ENCODE results near the gene KRAS. TPM values are rescaled to one million over a fixed set of nuclear protein-coding genes. Genes with fewer than 3 reads are reported as not detected.

The KRAS gene
- total and polyA plus RNA-seq, 2 of the 13 experiments (the other 11 are each of a cell fraction or from before 2014, with no cell fraction given): 6.5 to 9.8 TPM

DNA sequence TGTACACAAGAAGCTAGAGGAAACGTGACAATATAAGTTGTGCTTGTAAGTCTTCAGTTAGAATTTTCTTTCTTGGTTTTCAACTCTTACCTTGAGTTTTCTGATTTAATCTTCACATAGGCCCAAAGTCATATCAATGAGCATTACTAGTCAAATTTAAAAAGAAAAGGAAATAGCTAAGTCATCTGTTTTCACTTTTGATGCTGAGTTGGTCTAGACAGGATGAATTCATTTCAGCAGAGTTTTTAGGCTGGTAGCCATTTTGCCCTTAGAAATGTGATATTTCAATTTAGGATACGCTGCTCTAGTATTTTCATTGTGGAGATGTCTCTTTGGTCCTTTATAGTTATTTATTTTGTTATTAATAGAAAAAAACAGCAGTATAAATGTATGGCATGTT is 44.6 kb upstream of the KRAS start:
- H3K27ac ChIP-seq (ENCODE audit: extremely low read length, insufficient read depth, low read length): no peak overlapping the region
- WGBS (ENCODE audit: low lambda C conversion rate): 2% methylated on average over 2 of the region's 2 CpGs
- intact Hi-C loops (cut with micrococcal nuclease; ENCODE audit: unreplicated experiment) (no loop called here), in situ Hi-C loops (cut with HindIII; ENCODE audit: extremely low pct_ligation_motif_present, low pct_unique_long_range_greater_than_20kb) (no loop called here)
- H4K20me1 ChIP-seq (ENCODE audit: insufficient read depth, low read length): no peaks in the 10 kb centered on the region
- ATAC-seq (no peak), DNase-seq (ENCODE audit: low spot score) (no peak), FAIRE-seq (no peak)
- no peak overlapping the region for H3K4me3 ChIP-seq (replicated peaks in 1 of 3; ENCODE audit: insufficient read depth in 1 of 3, low read depth in 2 of 3, low read length in 3 of 3)
- no peaks in the 10 kb centered on the region for H3K4me1 ChIP-seq (ENCODE audit: insufficient read depth, low read length)
- H3K27me3 ChIP-seq (ENCODE audit: control insufficient read depth in 1 of 2, insufficient read depth in 2 of 2, low read length in 2 of 2): peaks cover 1 to 3% of the 10 kb centered on the region in 2 experiments; a peak in 2 of 5 replicates
- BruUV-seq (replicated peaks): no TSS peak
- CTCF ChIA-PET (ENCODE audit: low intra/inter-chr PET ratio, low total read pairs): no interaction called here
- H3K9me3 ChIP-seq (ENCODE audit: low read length): no peaks in the 10 kb centered on the region
- no peak for TF ChIP-seq HNRNPH1 (optimal IDR thresholded peaks at IDR 0.05; ENCODE audit: low read depth, low read length)
- no peak for TF ChIP-seq SRY (CRISPR knock-in tag; IDR thresholded peaks at IDR 0.05)
- TF ChIP-seq FOXA3 (CRISPR knock-in tag; IDR thresholded peaks at IDR 0.05): no peak
- TF ChIP-seq SMARCC2 (IDR thresholded peaks at IDR 0.05): no peak
- TF ChIP-seq SP1 (IDR thresholded peaks at IDR 0.05): no peak
- no peak for TF ChIP-seq SP1 (CRISPR knock-in tag; IDR thresholded peaks at IDR 0.05)
- TF ChIP-seq GABPA (IDR thresholded peaks at IDR 0.05; ENCODE audit: low read depth, low read length): no peak
- TF ChIP-seq GABPA (CRISPR knock-in tag; IDR thresholded peaks at IDR 0.05; ENCODE audit: low read depth): no peak
- no peak for TF ChIP-seq POLR2AphosphoS2 (IDR thresholded peaks at IDR 0.05; ENCODE audit: low read depth, low read length)
- no peak for TF ChIP-seq ZNF879 (CRISPR knock-in tag; IDR thresholded peaks at IDR 0.05)
- TF ChIP-seq, protein P1, sequence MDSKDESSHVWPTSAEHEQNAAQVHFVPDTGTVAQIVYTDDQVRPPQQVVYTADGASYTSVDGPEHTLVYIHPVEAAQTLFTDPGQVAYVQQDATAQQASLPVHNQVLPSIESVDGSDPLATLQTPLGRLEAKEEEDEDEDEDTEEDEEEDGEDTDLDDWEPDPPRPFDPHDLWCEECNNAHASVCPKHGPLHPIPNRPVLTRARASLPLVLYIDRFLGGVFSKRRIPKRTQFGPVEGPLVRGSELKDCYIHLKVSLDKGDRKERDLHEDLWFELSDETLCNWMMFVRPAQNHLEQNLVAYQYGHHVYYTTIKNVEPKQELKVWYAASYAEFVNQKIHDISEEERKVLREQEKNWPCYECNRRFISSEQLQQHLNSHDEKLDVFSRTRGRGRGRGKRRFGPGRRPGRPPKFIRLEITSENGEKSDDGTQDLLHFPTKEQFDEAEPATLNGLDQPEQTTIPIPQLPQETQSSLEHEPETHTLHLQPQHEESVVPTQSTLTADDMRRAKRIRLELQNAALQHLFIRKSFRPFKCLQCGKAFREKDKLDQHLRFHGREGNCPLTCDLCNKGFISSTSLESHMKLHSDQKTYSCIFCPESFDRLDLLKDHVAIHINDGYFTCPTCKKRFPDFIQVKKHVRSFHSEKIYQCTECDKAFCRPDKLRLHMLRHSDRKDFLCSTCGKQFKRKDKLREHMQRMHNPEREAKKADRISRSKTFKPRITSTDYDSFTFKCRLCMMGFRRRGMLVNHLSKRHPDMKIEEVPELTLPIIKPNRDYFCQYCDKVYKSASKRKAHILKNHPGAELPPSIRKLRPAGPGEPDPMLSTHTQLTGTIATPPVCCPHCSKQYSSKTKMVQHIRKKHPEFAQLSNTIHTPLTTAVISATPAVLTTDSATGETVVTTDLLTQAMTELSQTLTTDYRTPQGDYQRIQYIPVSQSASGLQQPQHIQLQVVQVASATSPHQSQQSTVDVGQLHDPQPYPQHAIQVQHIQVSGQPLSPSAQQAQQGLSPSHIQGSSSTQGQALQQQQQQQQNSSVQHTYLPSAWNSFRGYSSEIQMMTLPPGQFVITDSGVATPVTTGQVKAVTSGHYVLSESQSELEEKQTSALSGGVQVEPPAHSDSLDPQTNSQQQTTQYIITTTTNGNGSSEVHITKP (CRISPR knock-in tag; IDR thresholded peaks at IDR 0.05; ENCODE audit: low read depth): no peak
- no peak for TF ChIP-seq SIN3B (IDR thresholded peaks at IDR 0.05; ENCODE audit: low read length)
- no peak for TF ChIP-seq ZNF17 (CRISPR knock-in tag; IDR thresholded peaks at IDR 0.05)
- TF ChIP-seq FOXC1 (CRISPR knock-in tag; IDR thresholded peaks at IDR 0.05; ENCODE audit: borderline replicate concordance): no peak
- TF ChIP-seq MEIS2 (CRISPR knock-in tag; IDR thresholded peaks at IDR 0.05): no peak
- TF ChIP-seq, protein P2, sequence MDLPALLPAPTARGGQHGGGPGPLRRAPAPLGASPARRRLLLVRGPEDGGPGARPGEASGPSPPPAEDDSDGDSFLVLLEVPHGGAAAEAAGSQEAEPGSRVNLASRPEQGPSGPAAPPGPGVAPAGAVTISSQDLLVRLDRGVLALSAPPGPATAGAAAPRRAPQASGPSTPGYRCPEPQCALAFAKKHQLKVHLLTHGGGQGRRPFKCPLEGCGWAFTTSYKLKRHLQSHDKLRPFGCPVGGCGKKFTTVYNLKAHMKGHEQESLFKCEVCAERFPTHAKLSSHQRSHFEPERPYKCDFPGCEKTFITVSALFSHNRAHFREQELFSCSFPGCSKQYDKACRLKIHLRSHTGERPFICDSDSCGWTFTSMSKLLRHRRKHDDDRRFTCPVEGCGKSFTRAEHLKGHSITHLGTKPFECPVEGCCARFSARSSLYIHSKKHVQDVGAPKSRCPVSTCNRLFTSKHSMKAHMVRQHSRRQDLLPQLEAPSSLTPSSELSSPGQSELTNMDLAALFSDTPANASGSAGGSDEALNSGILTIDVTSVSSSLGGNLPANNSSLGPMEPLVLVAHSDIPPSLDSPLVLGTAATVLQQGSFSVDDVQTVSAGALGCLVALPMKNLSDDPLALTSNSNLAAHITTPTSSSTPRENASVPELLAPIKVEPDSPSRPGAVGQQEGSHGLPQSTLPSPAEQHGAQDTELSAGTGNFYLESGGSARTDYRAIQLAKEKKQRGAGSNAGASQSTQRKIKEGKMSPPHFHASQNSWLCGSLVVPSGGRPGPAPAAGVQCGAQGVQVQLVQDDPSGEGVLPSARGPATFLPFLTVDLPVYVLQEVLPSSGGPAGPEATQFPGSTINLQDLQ (CRISPR knock-in tag; IDR thresholded peaks at IDR 0.05): no peak
- TF ChIP-seq, protein P3, sequence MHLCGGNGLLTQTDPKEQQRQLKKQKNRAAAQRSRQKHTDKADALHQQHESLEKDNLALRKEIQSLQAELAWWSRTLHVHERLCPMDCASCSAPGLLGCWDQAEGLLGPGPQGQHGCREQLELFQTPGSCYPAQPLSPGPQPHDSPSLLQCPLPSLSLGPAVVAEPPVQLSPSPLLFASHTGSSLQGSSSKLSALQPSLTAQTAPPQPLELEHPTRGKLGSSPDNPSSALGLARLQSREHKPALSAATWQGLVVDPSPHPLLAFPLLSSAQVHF (CRISPR knock-in tag; IDR thresholded peaks at IDR 0.05): no peak
- TF ChIP-seq ZNF724P (CRISPR knock-in tag; IDR thresholded peaks at IDR 0.05; ENCODE audit: borderline replicate concordance): no peak
- no peak overlapping the region for H3K9ac ChIP-seq (ENCODE audit: insufficient read depth, low read depth, low read length)
- H3K79me2 ChIP-seq (ENCODE audit: insufficient read depth, low read length): no peaks in the 10 kb centered on the region
- H3K36me3 ChIP-seq (replicated peaks in 1 of 2; ENCODE audit: control insufficient read depth in 1 of 2, insufficient read depth in 2 of 2, low read length in 2 of 2): no peaks in the 10 kb centered on the region
- no peak overlapping the region for H3K4me2 ChIP-seq (ENCODE audit: low read depth, low read length)
- H2AFZ ChIP-seq (ENCODE audit: low read length): no peak overlapping the region
- POLR2A ChIA-PET: no interaction called here
